CD4-positive, alpha-beta T cell treated with Interferon alpha-2 for 1 hour (primary cell): ENCODE data around the gene GFOD1.

ENCODE experiments used
- DNase-seq, 2 donors: peaks; one replicate each; pipeline ENCODE4 v3.0.0-alpha.2; 2020 to 2022

Gene GFOD1

DNA sequence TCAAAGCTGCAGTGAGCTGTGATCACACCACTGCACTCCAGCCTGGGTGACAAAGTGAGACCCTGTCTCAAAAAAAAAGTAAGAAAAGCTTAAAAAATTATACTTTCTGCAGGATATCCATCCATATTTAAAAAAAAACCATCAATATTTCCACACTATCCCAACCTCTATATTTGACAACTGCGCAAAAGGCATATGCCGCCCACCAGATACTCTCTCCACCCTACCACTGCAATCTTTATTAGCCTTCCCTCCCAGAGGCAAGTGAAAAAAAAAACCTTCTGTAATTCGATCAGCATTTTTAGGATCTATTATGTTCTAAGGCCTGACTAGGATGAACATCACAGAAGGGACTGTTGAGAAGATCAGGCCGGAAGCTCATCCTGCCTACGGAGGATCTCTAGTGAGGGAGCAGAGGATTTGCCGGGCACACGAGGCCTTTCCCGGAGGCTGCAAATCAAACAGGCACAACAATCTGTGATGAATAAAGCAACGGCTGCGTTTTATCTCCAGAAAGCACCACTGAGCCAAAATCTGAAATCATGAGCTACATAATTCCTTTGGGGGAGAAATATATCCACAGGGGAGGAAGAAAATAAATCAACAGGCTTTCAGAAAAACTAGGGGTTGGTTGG is 65.9 kb downstream of the GFOD1 start:
- no peak for DNase-seq

DNA sequence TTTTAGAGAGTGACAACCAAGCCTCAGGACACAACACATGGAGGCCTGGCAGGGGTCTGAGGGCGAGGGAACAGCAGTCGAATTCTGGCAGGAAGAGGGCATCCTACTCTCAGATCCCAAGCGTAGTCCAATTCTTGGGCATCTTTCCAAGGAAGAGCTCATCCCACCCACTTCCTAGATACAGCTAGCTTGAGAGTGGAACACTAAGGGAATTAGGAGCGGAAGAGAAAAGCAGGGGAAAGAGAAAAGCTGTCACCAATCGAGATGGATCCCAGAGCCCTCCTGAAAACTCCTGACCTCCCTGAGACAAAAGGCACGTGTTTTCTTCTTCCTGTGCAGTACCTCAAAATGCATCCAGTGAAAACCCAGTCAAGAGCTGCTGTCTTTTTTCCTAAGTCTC is 67.1 kb downstream of the GFOD1 start:
- no peak for DNase-seq

DNA sequence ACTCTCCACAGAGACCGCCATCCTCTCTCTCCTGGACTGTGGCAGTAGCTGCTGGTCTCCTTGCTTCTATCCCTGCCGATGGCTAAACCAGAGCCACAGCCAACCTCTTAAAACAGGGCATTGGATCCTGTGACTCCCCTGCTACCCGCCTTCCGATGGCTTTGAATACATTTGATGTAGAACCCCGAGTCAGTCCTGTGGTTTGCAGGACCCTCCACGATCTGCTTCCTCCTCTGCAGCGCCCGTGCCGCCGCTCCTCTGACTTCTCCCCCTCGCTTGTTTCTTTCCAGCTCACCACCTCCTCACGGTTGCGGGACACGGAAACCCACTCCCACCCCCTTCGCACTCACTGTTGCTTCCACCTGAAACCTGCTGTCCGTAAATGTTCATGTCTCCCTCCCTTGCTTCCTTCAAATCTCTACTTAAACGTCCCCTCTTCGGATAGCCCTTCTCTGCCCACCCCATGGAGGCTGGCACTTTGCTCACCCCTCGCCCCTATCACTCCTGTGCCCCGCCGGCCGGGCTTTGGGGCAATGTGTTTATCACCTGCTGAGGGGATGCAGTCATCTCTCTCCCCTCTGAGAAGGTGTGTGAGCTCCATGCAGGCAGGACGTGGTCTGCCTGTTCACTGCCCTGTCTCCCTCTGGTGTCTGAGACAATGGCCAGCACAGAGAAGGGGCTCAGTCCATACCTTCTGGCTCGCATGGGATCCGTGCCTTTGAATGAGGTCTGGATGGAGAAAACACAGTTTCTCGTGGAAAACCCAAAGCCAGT is 67.8 kb downstream of the GFOD1 start:
- DNase-seq = no peak

DNA sequence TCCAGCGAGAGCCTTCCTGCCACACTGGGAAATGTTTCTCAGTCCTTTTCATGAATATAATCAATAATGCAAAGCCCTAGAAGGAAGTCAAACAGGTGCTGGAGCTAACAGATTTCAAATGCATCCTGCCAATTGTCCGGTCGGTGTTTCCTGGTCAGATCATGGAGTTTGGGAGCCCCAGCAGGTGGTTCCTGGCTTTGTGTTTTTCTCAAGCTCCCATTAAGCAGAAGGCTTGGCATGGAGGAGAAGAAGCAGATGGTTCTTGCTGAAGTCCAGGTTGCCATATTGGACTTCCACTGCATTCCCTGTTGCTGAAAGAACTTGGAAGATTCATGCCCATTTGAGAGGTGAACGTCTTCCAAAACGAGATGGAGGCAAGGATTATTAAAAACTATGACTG is 68.6 kb downstream of the GFOD1 start:
- DNase-seq = no peak

GRCh38 chr6:13417954-13418353 is 69.4 kb downstream of the GFOD1 start:
- no peak for DNase-seq

GRCh38 chr6:13417431-13417830 is 70.0 kb downstream of the GFOD1 start:
- DNase-seq = no peak

- DNase-seq = no peak
Observed at GRCh38 chr6:13415283-13415682, 72.1 kb downstream of the GFOD1 start.

- peak; percentile 36 to 40 for DNase-seq
Observed at GRCh38 chr6:13413900-13414555, 73.4 kb downstream of the GFOD1 start.

- no peak for DNase-seq
Observed at GRCh38 chr6:13413466-13413862, 73.9 kb downstream of the GFOD1 start.

GRCh38 chr6:13412639-13413465 is 74.5 kb downstream of the GFOD1 start:
- DNase-seq = no peak

DNA sequence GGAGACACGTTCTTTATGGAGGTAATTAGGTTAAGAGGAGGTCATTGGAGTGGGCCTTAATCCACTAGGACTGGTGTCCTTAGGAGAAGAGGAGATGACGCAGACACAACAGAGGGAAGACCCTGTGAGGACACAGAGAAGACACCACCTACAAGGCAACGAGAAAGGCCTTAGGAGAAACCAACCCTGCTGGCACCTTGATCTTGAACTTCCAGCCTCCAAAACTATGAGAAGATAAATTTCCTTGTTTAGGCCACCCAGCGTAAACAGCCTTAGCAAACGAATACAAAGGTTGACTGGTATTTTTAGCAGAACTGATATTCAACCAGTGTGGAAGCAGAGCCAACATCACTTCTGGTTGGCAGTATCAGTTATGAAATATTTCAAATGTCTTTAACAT is 75.2 kb downstream of the GFOD1 start:
- no peak for DNase-seq

DNA sequence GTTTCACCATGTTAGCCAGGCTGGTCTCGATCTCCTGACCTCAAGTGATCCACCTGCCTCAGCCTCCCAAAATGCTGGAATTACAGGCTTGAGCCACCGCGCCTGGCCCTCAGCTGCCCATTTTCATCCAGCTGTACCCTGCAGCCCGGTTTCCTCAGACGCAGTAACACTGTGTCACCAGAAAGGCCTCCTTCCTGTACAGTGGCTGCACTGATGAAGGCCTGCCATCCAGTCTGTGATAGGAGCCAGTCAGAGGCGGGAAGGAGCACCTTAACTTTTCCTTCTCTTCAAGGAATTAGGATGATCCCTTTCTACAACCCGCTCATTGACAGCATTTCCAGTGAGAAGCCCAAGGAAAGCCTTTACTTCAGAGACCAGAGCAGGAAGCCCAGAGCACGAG is 75.9 kb downstream of the GFOD1 start:
- DNase-seq = no peak

DNA sequence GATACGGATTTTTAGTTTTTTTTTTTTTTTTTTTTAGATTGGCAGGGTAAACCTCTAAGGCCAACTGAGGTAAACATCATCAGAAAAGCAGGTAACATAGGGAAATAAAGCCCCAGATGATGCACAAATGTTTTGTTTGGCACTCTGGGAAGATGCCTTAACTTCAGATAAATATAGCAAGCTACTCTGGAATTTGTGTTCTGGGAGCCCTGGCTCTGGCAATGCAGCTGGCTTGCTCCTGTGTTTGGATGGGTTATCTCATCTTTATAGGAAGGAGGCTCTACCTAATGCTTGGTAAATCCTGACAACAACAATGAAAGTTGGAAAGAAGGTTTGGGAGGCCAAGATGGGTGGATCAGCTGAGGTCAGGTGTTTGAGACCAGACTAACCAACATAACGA is 77.4 kb downstream of the GFOD1 start:
- DNase-seq = no peak

GRCh38 chr6:13407709-13408695 is 79.4 kb downstream of the GFOD1 start:
- DNase-seq = peak in 1 of 2 donors; percentile 35

- no peak for DNase-seq
Observed at GRCh38 chr6:13407368-13407708, 80.1 kb downstream of the GFOD1 start.

GRCh38 chr6:13406781-13407180 is 80.6 kb downstream of the GFOD1 start:
- DNase-seq = no peak

GRCh38 chr6:13405961-13406477 is 81.4 kb downstream of the GFOD1 start:
- no peak for DNase-seq

GRCh38 chr6:13404892-13405254 is 82.5 kb downstream of the GFOD1 start:
- no peak for DNase-seq

- DNase-seq = no peak
Observed at GRCh38 chr6:13404228-13404891, 83.0 kb downstream of the GFOD1 start.

- DNase-seq = no peak
Observed at GRCh38 chr6:13402711-13403110, 84.7 kb downstream of the GFOD1 start.

DNA sequence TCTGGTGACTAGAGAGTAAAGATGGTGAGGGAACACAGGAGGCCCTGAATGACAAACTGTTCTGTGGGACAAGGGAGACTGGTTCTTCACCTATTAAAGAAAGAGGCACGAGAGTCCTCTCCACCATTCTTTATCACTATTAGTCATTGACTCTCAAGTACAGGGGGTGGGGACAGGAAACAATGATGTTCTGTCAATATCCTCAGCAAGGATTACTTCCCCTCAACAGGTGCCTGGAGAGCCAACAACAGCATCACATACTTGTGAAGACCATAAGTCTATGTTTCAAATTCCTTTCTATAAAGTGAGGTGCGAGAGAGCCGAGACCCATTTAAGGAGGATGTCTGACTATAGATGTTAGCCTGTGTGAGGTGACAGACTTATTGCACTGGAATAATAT is 86.6 kb downstream of the GFOD1 start:
- DNase-seq = no peak
